GM12801 (cell line): ENCODE results near the gene NCDN.

ENCODE experiments used
- TF ChIP-seq, protein P1 (sequence below): IDR thresholded peaks from one replicate; pipeline ENCODE4 v1.5.1; 2011; ENCODE audit warnings: control low read depth; ENCODE audit not compliant: insufficient read length; ENCODE audit errors: extremely low read depth

Gene NCDN

DNA sequence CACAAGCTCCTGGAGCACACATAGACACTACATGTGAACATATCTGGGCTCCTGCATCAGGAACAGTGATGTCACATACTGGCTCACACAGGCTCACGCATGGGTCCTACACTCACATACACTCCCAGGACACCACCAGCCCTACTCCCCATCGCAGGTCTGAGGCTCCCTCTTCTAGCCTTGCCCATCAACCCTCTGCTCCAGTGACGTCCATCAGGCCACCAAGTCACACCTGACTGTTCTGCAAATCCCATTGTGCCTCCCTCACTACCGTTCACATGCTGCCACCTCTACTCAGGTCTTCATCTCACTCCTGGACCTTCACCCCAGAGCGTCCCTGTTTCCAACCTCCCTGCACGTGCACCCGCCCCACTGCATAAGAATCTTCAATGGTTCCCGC lies 33.6 kb downstream of the NCDN start:
- TF ChIP-seq, protein P1, sequence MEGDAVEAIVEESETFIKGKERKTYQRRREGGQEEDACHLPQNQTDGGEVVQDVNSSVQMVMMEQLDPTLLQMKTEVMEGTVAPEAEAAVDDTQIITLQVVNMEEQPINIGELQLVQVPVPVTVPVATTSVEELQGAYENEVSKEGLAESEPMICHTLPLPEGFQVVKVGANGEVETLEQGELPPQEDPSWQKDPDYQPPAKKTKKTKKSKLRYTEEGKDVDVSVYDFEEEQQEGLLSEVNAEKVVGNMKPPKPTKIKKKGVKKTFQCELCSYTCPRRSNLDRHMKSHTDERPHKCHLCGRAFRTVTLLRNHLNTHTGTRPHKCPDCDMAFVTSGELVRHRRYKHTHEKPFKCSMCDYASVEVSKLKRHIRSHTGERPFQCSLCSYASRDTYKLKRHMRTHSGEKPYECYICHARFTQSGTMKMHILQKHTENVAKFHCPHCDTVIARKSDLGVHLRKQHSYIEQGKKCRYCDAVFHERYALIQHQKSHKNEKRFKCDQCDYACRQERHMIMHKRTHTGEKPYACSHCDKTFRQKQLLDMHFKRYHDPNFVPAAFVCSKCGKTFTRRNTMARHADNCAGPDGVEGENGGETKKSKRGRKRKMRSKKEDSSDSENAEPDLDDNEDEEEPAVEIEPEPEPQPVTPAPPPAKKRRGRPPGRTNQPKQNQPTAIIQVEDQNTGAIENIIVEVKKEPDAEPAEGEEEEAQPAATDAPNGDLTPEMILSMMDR, result no peak

DNA sequence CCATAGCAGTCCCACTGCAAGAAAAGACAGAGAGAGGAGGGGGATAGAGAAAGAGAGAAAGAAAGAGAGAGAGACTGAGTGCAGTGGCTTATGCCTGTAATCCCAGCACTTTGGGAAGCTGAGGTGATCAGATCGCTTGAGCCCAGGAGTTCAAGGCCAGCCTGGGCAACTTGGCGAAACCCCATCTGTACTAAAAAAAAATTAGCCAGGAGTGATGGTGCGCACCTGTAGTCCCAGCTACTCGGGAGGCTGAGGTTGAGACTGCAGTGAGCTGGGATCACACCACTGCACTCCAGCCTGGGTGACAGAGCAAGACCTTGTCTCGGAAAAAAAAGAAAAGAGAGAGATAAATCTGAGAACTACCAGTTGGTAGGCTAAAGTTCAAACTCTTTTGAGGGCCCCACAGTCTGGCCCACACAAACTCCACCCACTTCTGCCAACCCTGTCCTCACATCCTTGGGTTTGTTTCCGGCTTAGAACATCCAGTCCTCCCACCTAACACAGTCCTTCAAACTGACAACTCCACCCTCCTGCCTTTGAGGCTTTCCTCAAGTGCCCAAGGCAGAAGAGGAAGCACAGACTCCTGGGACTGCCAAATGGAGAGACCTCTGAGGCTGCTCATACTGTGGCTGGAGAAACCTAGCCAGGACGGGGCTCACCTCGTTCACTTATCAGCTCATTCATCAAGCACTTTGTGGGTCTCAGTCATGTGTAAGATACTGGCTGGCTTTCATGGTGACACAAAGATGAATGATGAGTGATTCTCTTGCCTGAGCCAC lies 35.6 kb downstream of the NCDN start:
- TF ChIP-seq, protein P1, result no peak

DNA sequence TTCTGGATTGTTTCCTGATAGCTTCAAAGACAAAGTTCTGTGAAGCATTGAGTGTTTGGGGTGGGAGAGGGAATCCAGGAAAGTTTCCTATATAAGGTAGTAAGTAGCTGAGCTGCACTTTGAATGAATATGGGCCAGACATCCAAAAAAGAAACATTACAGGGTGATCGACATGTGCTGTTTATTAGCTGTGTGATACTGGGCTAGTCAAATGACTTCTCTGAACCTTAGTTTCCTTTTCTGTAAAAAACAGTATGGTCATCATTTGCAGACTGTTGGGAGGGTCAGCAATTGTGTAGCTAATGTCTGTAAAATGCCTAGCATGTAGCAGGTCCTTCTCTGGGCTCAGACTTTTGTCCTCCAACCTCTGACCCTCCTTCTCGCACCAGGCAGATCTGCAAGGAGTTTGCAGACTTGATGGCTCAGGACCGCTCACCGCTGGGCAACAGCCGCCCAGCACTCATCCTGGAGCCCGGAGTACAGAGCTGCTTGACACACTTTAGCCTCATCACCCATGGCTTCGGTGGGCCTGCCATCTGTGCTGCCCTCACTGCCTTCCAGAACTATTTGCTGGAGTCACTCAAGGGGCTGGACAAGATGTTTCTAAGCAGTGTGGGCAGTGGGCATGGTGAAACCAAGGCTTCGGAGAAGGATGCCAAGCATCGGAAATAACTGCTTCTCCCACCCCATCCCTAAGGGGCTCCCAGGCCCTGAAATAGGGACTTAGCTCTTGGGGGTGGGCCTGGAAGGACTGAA lies 36.6 kb downstream of the NCDN start:
- TF ChIP-seq, protein P1, result no peak

DNA sequence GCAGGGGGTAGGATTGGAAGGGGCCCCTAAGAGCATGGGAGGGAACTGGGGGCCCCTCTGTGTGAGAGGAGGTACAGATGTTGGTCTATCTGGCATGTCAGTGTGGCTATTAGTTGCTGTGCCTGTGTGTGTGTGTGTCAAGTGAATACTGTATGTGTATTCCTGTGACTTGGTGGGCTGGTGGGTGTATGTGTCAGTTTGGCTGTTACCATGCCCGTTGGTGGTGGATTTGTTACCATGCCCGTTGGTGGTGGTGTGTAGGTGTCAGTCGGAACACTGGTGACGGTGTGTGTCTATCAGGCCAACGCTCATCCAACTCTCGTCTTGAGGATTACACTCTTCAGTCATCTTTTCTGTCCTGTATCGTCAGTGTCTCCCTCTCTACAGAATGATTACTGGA lies 38.1 kb downstream of the NCDN start:
- TF ChIP-seq, protein P1, result no peak

DNA sequence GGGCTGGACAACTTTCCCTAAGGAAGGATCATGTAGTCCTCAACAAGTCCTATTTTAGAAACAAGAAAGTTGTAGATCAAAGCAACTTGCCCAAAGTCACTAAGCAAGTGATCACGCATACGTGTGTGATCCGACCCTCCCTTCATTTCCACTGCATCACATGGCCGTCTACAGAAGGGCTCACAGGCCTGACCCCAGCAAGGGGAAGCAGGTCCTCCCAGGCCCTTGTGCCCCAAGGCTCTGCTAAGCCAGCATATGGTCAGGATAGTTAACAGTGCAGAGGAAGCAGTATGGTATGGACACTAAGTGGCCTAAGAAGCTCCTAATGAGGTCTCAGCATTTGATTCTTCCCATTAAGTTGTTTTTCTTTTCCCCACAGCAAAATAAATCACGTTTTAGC lies 40.3 kb downstream of the NCDN start:
- TF ChIP-seq, protein P1, result no peak

DNA sequence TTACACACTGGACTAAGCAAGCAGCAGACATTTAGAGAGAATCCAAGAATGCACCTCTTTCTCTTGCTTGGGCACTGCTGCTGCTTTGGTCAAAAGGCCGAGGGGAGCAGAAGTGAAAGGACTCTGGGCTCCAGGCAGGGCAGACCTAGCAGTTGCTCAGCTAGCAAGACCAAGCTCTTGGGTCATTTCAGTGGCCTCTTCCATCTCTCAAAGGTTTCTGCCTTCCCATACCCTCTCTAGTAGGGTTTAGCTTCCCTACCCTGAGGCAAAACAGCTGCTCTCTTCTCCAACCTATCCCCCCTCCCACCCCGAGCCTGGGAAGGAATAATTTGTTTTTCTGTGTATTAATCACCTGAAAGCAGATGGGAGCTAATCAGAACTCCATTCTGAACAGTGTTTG lies 41.3 kb downstream of the NCDN start:
- TF ChIP-seq, protein P1, result no peak

DNA sequence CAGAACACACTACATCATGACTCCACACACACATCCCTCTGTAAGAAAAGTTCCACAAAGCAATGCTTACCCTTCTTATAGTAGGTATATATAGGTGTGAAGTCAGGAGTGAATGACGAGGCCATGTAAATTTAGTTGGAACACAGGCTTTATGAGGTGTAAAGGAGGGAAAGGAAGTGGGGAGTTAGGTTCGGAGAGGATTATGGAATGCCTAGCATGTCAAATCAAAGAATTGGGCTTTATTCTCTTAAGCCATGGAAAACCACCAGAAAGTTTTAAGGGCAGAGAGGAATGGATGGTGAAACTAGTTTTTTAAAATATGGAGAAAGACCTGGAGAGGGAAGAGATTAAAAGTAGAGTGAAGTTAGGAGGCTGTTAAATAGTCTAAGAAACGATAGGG lies 41.8 kb downstream of the NCDN start:
- TF ChIP-seq, protein P1, result no peak
